H54 (cell line): ENCODE results near the gene DCAKD.

Experiments
- DNase-seq: peaks from one replicate; pipeline ENCODE4 v3.0.0; 2011; ENCODE audit warnings: low spot score, mixed read lengths; ENCODE audit not compliant: insufficient read length
- FAIRE-seq: peaks from 3 replicates; lab custom pipeline; 2011; peaks lifted over from hg19 to GRCh38; lab: Jason Lieb, UNC
- POLR2A ChIP-seq: IDR thresholded peaks from 2 replicates; pipeline ENCODE4 v1.6.1; 2011; ENCODE audit warnings: low read depth, mild to moderate bottlenecking, low read length

Gene DCAKD

GRCh38 chr17:45051060-45051719 lies at the start of gene DCAKD:
Gene DCAKD (minus strand): TSS chr17:45051632. CDS start chr17:45034885, 16,747 bp downstream.
- FAIRE-seq (no peak), DNase-seq (peak; percentile 98)
- TF ChIP-seq POLR2A = peak; percentile 73

GRCh38 chr17:45098869-45099616 lies 47.6 kb upstream of the DCAKD start:
- no peak for TF ChIP-seq POLR2A
- DNase-seq = peak; percentile 84
- FAIRE-seq = no peak

- no peak for DNase-seq
- FAIRE-seq = no peak
- TF ChIP-seq POLR2A = no peak
These were observed 46.8 kb upstream of the DCAKD start for GRCh38 chr17:45098081-45098868.

GRCh38 chr17:45096926-45097325 lies 45.5 kb upstream of the DCAKD start:
- FAIRE-seq = no peak
- TF ChIP-seq POLR2A = no peak
- no peak for DNase-seq

- DNase-seq = no peak
- FAIRE-seq = no peak
- no peak for TF ChIP-seq POLR2A
These were observed 44.7 kb upstream of the DCAKD start for GRCh38 chr17:45096141-45096540.

- FAIRE-seq = no peak
- DNase-seq = no peak
These were observed 42.1 kb upstream of the DCAKD start for GRCh38 chr17:45093444-45094110.

GRCh38 chr17:45092911-45093430 lies 41.5 kb upstream of the DCAKD start:
- DNase-seq (peak; percentile 98), FAIRE-seq (peak; percentile 88)
- TF ChIP-seq POLR2A = 0 out of 2 replicates have a peak, but pooled peaks have one; percentile 18

More at GRCh38 chr17:45093444-45094110, 42.1 kb upstream of the DCAKD start:
- no peak for TF ChIP-seq POLR2A

GRCh38 chr17:45091778-45092425 lies 40.5 kb upstream of the DCAKD start:
- DNase-seq (no peak), FAIRE-seq (no peak)
- no peak for TF ChIP-seq POLR2A

- FAIRE-seq (no peak), DNase-seq (no peak)
- no peak for TF ChIP-seq POLR2A
These were observed 39.3 kb upstream of the DCAKD start for GRCh38 chr17:45090711-45091110.

- FAIRE-seq = no peak
- TF ChIP-seq POLR2A = no peak
- no peak for DNase-seq
These were observed 37.3 kb upstream of the DCAKD start for GRCh38 chr17:45088741-45089140.

GRCh38 chr17:45087978-45088377 lies 36.5 kb upstream of the DCAKD start:
- DNase-seq (no peak), FAIRE-seq (no peak)
- TF ChIP-seq POLR2A = no peak

GRCh38 chr17:45087504-45087975 lies 36.1 kb upstream of the DCAKD start:
- no peak for TF ChIP-seq POLR2A
- no peak for FAIRE-seq
- DNase-seq = no peak
